Epithelial cell of prostate (primary cell): ENCODE data around the gene C9orf72.

Source experiments
- DNase-seq: peaks from one replicate; pipeline ENCODE4 v3.0.0-alpha.2; 2011; ENCODE audit warnings: low read depth, low spot score
- H3K27ac ChIP-seq: fragments of 450-650 bp; 2 replicates; pipeline ENCODE4 v1.5.1; 2017; ENCODE audit warnings: mild to moderate bottlenecking

C9orf72 gene

DNA sequence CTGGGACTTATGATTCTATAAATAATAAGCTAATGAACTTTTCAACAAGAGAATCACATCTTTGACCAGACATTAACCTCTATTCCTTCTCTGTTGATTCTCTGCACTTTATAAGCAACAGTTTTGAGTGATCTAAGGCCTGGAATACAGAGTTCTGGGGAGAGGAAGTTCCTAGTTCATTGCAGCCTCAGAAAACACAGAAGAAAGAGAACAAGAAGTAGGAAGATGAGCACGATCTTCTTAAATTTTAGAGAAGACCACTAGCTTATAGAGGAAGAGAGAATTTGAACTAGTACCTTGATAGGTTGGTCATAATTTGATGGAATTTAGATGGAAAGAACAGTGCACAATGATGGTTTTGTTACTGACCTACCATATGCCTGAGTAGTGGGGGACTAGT lies 8.5 kb upstream of the C9orf72 start:
- DNase-seq, result no peak
- H3K27ac ChIP-seq, result no peak overlapping the region

DNA sequence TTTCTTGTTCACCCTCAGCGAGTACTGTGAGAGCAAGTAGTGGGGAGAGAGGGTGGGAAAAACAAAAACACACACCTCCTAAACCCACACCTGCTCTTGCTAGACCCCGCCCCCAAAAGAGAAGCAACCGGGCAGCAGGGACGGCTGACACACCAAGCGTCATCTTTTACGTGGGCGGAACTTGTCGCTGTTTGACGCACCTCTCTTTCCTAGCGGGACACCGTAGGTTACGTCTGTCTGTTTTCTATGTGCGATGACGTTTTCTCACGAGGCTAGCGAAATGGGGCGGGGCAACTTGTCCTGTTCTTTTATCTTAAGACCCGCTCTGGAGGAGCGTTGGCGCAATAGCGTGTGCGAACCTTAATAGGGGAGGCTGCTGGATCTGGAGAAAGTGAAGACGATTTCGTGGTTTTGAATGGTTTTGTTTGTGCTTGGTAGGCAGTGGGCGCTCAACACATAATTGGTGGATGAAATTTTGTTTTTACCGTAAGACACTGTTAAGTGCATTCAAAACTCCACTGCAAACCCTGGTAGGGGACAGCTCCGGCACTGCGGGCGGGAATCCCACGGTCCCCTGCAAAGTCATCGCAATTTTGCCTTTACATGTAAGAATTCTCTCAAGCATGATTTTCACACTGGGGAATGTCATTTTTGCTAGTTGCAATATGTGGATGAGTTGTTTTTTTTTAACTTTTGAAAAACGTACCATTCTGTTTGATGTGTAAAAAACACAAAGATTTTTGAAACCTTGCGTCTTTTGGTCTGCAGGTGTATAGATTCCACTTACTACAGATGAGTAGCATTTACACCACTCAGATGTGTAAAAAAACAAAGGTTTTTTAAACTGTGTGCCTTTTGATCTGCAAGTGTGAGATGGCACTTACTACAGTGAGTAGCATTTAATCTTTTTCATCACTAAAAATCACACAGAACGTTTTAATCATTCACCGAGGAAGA lies 631 bp upstream of the C9orf72 start:
- DNase-seq, result peak; percentile 99

DNA sequence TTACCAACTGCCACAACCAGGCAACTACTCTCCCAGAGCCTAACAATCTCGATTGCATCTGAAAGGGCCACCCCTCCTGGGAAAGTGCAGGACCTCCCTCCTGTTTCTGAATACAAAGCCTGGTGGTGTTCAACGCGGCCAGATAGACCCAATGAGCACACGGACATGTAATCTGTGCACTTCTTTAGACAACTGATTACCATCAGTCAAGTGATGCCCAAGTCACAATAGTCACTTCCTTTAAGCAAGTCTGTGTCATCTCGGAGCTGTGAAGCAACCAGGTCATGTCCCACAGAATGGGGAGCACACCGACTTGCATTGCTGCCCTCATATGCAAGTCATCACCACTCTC lies 739 bp downstream of the C9orf72 start:
- DNase-seq, result peak; percentile 48

More for the DNA sequence above, 631 bp upstream of the C9orf72 start:
- H3K27ac ChIP-seq, result peak overlapping the region; percentile 92

DNA sequence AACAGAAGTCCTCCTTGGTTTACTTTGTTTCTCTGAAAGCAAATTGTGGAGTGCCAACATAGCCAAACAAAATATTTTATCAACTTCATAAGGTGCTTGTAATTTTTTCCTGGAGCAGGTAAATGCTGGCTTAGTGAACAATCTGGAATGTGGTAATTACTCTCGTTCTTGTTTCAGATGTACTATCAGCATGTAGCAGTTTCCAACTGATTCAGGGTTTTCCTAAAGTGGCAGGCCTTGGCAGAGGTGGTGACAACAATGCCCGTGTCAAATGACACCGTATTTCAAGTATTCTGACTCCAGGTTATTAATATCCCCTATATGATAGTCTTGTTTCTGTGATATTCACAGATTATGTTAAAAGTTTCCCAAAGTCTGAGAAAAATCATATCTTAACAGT lies 1.2 kb downstream of the C9orf72 start:
- H3K27ac ChIP-seq, result peak overlapping the region; percentile 92
- DNase-seq, result no peak

More for the DNA sequence above, 739 bp downstream of the C9orf72 start:
- peak overlapping the region; percentile 92 for H3K27ac ChIP-seq

DNA sequence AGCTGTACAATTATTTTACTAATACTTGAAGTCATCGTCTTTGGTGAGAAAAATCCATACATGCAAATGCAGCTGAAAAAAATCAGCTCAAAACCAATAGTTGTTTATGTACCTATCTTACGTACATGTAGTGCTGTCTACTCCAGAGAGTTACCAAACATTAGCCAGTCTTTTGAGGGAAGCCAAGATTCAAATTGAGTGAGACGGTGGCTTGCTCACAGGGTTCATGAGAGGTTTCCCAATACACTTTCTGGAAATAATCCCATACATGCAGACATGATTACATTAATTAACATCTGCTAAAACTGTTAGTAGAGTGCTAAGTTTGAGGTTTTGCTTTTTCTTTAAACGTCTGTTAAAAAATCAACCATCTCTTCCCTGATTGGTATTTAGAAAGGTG lies 2.3 kb downstream of the C9orf72 start:
- no peak overlapping the region for H3K27ac ChIP-seq
- DNase-seq, result no peak

DNA sequence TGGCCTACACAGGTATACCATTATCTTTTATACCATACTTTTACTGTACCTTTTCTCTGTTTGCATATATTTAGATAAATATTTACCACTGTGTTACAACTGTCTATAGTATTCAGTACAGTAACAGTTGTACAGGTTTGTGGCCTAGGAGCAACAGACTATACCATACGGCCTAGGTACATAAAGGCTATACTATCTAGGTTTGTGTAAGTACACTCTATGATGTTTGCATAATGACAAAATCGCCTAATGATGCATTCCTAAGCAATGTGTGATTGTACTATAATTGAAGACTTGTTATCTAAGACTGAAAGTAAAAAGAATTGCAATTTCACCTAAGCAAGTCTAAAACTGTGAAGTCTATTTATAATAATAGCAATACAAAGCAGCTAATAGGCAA lies 3.9 kb downstream of the C9orf72 start:
- no peak for DNase-seq
- H3K27ac ChIP-seq, result peak overlapping the region; percentile 49

DNA sequence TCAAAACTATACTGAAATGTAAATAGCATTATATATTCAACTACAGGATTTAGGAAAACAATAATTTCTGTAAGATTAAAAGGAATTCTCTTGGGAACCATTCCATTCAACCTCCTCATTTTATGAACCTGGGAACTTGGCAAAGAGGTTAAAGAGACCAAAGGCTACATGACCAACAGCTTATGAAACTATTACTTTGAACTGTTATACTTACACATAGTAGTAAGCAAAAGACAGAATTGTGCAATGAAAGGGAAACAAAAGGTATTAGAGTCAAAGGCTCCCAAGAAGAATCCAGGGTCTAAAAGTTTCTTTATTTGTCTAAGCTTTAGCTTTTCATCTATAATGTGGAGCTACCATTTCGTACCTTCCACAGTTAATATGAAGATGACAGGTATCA lies 7.2 kb downstream of the C9orf72 start:
- no peak for DNase-seq
- no peak overlapping the region for H3K27ac ChIP-seq

DNA sequence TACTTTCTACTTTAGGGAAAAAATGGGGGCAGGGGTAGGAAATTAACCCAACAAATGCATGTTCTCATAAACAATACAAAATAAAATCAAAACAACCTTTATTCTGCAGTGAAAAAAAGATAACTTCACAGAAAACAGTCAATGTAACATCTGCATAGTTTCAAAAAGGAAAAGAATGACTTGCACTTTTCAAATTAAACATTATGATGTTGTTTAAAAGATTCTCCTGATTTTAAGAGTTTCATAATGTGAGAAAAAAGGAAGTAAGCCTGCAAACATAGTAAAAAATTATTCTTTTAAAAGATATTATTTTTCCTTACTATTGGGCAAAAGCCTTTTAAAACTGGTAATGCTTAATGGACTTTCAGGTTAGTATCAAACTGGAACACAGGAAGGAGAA lies 7.6 kb downstream of the C9orf72 start:
- DNase-seq, result no peak
- no peak overlapping the region for H3K27ac ChIP-seq

DNA sequence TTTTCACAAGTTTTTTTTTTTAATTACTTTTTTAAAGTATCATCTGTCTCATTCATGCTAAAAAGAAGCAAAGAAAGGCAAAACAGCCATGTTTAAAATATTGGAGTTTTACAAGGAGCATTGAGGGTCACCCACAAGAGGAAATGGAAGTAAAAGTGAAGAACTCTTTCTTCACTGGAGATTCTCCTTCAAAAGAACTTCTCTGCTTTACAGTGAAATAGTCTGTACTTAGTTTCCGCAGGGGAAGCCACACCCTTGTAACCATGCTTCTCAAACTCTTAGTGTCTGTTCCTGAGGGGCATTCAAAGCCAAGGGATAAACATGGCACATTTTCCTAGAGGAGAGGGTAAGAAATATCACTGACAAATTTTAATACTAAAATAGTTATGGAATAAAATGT lies 8.6 kb downstream of the C9orf72 start:
- no peak overlapping the region for H3K27ac ChIP-seq
- no peak for DNase-seq

DNA sequence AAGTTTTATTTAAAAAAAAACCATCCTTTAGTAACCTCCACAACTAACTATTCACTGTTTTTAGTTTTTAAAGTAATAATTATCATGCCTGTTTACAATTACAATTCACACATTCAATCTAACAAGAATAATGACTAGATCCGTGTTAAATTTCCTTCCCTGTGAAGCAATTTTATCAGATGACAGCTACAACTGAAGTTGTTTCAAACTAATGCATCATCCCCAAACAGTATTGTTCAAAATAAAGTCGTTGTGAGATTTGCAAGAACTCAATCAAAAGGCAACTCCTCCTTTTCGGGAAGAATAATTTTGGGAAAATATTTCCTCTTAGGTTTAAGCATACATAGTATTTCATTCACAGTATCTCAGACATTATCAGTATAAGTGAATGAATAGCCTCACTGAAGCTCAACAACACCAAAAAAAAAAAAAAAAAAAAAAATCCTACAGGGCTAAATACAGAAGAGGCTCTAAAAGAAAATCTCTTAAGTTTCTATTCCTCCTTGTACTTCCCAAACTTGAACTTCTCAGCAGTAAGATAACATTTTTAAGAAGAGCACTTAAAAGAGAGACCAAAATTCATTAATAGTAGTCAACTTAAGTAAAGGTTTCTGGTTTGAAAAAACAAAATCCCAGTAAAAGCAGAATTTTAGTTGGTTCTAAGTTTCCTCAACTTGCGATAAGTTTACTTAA lies 9.4 kb downstream of the C9orf72 start:
- no peak for DNase-seq
- no peak overlapping the region for H3K27ac ChIP-seq

DNA sequence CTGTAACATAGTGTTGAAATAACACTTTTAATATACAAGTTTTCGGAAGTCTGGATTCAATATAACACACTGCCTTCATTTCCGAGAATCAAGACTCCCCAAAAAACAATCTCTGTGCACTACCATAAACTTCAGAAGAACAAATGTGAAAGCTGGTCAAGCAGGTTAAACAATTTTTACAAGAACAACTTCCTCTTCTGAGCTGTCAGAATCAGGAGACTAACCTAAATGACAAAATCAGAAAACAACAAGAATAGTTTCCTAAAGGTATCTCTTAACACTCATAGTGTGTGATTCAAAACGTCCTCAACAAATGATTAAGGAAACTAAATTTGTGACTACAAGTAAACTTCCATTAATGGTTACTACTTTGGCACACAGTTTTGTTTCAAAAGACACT lies 11.6 kb downstream of the C9orf72 start:
- DNase-seq, result no peak
- peak overlapping the region; percentile 9 for H3K27ac ChIP-seq

DNA sequence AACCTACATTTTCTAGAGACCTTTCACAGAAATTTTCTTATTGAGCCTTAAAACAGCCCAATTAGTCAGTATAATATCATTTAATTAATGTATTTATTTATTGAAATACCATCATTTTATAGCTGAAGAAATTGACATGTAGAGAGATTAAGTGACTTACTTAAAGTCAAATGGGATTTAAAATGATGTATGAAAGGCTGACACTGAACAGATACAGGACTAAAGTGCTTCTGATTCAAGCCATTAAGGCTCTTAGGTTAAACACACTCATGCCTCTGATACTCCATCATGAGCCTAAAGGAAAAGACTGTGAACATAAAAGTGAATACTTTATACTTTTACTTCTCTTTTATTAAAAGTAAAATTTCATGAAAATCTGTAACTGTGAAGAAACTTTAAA lies 12.8 kb downstream of the C9orf72 start:
- no peak overlapping the region for H3K27ac ChIP-seq
- DNase-seq, result no peak

DNA sequence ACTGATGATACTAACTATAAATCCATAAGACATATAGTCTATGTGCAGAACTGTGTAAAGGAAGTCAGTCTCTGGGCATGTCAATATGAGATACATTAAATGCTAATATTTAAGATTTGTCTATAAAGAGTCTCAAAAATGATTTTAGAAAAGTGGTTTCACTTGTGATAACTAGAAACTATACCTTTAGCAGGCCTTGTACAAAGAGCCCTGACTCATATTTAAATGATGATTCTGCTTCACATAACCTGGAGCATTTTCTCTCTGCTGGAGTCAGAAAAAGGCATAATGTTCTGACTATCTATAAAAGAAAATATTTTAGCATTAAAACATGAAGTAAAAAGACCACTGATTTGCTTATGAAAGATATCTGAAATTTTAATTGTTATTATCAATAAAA lies 15.0 kb downstream of the C9orf72 start:
- no peak for DNase-seq
- H3K27ac ChIP-seq, result no peak overlapping the region

DNA sequence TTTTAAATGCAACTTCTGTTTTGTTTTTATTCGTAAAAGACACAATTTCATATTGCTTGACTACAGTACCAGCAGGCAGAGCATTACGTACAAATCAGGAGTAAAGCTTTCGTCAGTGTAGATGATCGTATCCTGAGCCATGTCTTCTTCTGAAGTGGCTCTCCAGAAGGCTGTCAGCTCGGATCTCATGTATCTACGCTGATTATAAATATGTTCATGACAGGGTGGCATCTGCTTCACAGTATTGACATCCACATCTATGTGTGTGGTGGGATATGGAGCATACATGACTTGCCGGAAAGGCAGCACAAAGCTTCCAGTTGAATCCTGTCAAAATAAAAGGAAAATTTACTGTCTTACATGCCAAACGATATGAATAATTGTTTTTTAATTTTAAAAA lies 16.8 kb downstream of the C9orf72 start:
- H3K27ac ChIP-seq, result no peak overlapping the region
- DNase-seq, result no peak

DNA sequence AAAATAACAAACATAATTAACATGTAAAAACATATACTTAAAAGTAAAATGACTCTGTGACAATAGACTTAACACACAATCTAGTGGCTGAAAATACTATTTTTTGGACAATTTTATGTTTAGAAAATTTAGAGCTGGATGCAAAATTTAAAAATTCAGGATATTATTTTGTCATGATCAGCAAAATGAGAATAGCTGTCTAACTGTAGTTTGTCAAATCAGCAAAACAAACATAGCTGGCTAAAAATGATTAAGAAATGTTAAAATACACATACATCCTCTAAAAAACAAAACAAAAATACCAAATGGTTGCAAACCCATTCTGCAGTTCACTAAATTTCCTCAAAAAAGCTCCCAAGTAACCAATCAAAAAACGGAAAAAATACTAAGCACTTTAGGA lies 18.6 kb downstream of the C9orf72 start:
- no peak overlapping the region for H3K27ac ChIP-seq
- no peak for DNase-seq

DNA sequence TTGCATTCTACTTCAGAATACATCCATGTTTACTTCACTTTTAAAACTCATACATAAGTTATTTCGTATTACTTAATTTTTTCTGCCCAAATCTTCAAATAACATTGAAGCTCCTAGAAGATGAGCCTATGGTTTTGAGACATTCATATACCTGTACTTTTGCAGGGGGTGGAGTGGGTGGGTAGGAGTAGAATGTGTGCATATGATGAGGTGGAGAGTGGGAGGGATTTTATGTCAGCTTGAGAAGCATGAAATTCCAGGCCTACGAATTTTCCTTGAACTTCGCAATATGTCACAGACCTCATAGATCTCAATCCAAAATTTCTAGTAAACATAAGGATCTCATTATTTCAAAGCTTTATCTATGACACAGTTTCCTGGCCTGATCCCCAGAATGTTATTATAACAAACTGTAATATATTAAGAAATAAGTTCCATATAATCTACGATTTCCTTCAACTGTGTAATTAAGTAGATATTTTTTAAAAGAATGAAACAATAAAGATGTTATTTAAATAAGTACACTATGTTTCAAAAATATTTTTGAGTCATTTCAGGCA lies 24.0 kb downstream of the C9orf72 start:
- no peak for DNase-seq
- no peak overlapping the region for H3K27ac ChIP-seq

DNA sequence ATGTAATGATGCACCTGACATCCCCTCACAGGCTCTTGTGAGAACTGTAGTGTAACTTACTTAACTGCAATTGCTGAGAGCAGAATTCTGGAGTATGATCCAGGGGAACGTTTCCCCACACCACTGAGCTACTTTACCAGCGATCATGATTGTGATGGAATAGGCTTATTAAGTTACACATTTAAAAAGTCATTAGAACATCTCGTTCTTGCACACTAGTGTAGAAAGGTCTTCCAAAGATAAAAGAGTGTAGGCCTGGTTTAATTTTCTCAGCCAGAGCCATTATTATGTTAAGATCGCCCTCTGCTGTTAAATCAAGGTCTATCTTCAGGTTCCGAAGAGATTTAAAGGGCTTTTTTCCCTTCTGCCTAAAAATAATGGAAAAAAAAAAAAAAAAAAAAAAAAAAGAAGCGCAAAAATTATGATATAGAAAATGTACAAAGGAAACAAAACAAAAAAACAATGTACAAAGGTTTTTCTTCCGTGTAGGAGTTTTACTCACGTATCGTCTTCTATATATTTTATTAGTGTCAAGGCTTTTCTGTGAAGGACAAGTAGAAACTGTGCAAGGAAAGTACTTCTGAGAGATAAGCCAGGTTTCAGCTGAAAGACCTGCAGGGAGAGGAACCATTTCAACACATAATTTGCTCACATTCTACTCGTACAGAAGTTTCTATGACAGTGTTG lies 25.1 kb downstream of the C9orf72 start:
- no peak overlapping the region for H3K27ac ChIP-seq
- no peak for DNase-seq

DNA sequence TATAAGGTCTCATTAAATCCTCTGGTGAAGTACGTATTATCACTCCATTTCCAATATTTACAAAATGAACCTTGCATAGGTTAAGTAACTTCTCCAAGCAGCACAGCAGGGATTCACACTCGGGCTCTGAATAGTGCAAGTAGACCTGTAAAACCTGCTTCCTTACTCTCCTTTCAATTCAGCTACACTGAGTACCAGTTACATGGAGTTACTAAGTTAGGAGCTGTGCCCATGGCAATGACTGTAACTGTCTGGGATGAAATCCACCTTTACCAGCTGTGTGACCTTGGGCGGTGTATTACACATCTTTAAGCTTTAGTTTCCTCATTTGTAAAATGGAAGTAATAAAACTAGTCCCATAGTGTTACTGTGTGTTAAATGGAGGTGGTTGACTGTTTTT lies 27.8 kb downstream of the C9orf72 start:
- H3K27ac ChIP-seq, result no peak overlapping the region
- DNase-seq, result no peak

DNA sequence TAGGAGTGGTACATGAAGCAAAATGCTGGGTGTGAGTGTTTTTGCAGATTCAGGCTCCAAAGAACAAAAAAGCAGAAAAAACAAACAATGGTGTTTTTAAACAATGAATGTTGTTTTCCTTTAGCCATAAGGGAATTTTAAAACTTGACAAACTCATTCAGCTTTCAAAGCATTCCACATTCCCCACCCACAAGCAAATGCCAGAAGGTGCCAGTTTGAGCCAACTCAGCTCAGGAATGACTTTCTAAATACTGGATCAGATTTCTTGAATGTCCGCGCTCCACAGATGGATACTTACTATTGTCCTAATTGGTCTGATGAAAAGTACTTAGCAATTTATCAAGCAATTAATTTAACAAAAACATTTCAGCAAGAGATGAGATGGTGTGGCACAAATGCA lies 30.8 kb downstream of the C9orf72 start:
- H3K27ac ChIP-seq, result no peak overlapping the region
- DNase-seq, result no peak

DNA sequence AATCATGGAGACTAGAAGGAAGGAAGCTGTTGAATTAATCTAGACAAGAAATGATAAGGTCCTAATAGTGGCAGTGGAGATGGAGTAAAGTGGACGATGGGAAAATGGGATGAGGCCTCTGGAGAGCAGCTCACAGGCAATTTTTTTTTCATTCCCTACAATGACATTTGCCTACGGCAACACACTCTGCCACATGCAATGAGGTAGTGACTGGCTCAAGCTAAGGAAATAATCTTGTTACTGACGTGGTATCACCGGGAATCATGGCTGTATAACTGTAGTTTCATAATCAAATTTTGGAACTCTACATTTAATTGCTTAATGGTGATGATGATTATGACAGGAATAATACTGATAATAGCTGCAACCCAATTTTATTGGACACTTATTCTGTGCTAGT lies 31.5 kb downstream of the C9orf72 start:
- H3K27ac ChIP-seq, result no peak overlapping the region
- DNase-seq, result no peak

DNA sequence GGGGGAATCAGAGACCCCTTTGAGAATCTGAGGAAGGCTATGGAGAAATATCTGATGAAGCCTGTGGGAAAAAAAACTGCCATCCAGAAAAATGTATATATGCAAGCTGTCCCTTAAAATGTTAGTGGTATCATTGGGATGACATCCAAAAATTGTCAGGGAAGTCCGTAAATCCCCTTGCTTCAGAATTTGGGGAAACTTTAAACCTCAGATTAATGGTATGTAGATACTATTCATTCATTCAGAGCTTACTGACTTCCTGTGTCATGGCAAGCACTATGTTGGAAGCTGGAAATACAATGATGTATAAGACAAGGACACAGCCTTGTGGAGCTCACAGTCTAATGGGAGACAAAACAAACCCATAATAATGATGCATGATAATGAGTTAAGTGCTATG lies 32.8 kb downstream of the C9orf72 start:
- peak overlapping the region; percentile 24 for H3K27ac ChIP-seq
- DNase-seq, result no peak
